GM23338 (cell line): ENCODE measurements around the gene GSTM2.

Experiments
- EZH2 ChIP-seq: fragments of 200-600 bp; sonication (generic); IDR thresholded peaks from one replicate; pipeline ENCODE4 v1.8.0; 2017; ENCODE audit warnings: antibody characterized with exemption, mild to moderate bottlenecking, low read depth; ENCODE audit not compliant: unreplicated experiment
- EZH2phosphoT487 ChIP-seq: fragments of 200-600 bp; sonication (generic); IDR thresholded peaks from one replicate; pipeline ENCODE4 v1.8.1; 2018; ENCODE audit warnings: antibody characterized with exemption; ENCODE audit not compliant: unreplicated experiment
- JUNB ChIP-seq: IDR thresholded peaks from one replicate; pipeline ENCODE4 v1.6.1; 2016; ENCODE audit warnings: antibody characterized with exemption; ENCODE audit not compliant: unreplicated experiment
- POLR2AphosphoS5 ChIP-seq: IDR thresholded peaks from 2 replicates; pipeline ENCODE4 v1.6.1; 2016; ENCODE audit warnings: antibody characterized with exemption, low read depth
- REST ChIP-seq: IDR thresholded peaks from one replicate; pipeline ENCODE4 v1.6.1; 2018; ENCODE audit warnings: antibody characterized with exemption; ENCODE audit not compliant: unreplicated experiment
- TF ChIP-seq, protein P1 (sequence below), 2 experiments: fragments of 200-600 bp in 1 of 2; sonication (generic) in 1 of 2; conservative IDR thresholded peaks; 2 replicates each; pipeline versions ENCODE4 v1.5.1 to v1.6.1; 2016 to 2017; ENCODE audit warnings: antibody characterized with exemption in 2 of 2, low read depth in 2 of 2, mild to moderate bottlenecking in 2 of 2, moderate library complexity in 1 of 2

DNA sequence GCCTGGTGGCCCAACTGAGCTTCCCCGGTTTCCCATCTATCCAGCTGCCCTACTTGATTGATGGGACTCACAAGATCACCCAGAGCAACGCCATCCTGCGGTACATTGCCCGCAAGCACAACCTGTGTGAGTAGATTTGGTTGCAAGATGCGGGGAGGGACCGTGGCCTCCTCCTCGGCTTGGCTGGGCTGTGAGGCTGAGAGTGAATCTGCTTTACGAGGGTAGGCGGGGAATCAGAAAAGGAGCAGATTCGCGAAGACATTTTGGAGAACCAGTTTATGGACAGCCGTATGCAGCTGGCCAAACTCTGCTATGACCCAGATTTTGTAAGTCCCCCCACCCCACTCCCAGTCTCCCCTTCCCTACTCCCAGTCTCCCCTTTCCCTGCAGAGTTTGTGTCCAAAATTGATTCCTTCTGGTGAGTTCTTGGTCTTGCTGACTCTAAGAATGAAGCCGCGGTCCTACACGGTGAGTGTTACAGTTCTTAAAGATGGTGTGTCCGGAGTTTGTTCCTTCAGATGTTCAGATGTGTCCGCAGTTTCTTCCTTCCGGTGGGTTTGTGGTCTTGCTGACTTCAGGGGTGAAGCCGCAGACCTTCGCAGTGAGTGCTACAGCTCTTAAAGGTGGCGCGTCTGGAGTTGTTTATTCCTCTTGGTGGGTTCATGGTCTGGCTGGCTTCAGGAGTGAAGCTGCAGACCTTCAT, 1.5 kb downstream of the GSTM2 start:
- TF ChIP-seq, protein P1, sequence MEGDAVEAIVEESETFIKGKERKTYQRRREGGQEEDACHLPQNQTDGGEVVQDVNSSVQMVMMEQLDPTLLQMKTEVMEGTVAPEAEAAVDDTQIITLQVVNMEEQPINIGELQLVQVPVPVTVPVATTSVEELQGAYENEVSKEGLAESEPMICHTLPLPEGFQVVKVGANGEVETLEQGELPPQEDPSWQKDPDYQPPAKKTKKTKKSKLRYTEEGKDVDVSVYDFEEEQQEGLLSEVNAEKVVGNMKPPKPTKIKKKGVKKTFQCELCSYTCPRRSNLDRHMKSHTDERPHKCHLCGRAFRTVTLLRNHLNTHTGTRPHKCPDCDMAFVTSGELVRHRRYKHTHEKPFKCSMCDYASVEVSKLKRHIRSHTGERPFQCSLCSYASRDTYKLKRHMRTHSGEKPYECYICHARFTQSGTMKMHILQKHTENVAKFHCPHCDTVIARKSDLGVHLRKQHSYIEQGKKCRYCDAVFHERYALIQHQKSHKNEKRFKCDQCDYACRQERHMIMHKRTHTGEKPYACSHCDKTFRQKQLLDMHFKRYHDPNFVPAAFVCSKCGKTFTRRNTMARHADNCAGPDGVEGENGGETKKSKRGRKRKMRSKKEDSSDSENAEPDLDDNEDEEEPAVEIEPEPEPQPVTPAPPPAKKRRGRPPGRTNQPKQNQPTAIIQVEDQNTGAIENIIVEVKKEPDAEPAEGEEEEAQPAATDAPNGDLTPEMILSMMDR (conservative IDR thresholded peaks at IDR 0.05; ENCODE audit: low read depth in 2 of 2), result peak in 1 of 2 experiments; percentile 13; a peak in 1 of 4 replicates
- TF ChIP-seq EZH2, result no peak
- TF ChIP-seq POLR2AphosphoS5, result no peak
- no peak for TF ChIP-seq JUNB
- no peak for TF ChIP-seq REST
- TF ChIP-seq EZH2phosphoT487, result no peak
